RWPE1 (cell line): Measurements from ENCODE around the gene KRIT1.

Experiments used
- CTCF ChIA-PET: fragments of 350-600 bp; sonication (Branson Sonifier 250); formaldehyde crosslinking; extraction: SDS; loops from one replicate; lab custom pipeline; 2021; lab: Yijun Ruan, JAX
- POLR2A ChIA-PET: fragments of 400-600 bp; formaldehyde crosslinking; extraction: SDS; loops from one replicate; lab custom pipeline; 2020; ENCODE audit warnings: antibody characterized with exemption; ENCODE audit not compliant: low non-redundant PET; lab: Yijun Ruan, JAX
- DNase-seq: peaks from one replicate; pipeline ENCODE4 v3.0.0; 2012; ENCODE audit warnings: low spot score
- H3K27ac ChIP-seq: fragments of 450-650 bp; 2 replicates; pipeline ENCODE4 v1.5.1; 2017
- TF ChIP-seq, protein P1 (sequence below): fragments of 450-650 bp; conservative IDR thresholded peaks from 2 replicates; pipeline ENCODE4 v1.5.1; 2017; ENCODE audit warnings: low read depth, mild to moderate bottlenecking

Gene KRIT1

DNA sequence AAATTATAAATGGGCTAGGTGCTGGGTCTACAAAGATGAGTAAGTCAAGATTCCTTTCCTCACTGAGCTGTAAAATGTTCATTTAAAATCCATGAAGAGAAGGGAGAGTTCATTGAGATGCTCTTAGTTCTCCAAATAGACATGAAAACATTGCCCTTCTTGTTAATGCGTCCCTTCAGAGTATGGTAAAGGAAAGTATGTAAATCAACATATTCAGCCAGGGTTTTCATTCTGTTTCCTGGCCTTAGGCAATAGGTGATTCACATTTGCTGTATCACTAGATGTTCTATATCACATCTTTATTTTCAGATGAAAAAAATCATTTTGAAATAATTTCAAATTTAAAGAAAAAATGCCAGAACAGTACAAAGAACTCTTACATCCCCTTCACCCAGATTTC is 5.5 kb upstream of the KRIT1 start:
- TF ChIP-seq, protein P1, sequence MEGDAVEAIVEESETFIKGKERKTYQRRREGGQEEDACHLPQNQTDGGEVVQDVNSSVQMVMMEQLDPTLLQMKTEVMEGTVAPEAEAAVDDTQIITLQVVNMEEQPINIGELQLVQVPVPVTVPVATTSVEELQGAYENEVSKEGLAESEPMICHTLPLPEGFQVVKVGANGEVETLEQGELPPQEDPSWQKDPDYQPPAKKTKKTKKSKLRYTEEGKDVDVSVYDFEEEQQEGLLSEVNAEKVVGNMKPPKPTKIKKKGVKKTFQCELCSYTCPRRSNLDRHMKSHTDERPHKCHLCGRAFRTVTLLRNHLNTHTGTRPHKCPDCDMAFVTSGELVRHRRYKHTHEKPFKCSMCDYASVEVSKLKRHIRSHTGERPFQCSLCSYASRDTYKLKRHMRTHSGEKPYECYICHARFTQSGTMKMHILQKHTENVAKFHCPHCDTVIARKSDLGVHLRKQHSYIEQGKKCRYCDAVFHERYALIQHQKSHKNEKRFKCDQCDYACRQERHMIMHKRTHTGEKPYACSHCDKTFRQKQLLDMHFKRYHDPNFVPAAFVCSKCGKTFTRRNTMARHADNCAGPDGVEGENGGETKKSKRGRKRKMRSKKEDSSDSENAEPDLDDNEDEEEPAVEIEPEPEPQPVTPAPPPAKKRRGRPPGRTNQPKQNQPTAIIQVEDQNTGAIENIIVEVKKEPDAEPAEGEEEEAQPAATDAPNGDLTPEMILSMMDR: no peak
- H3K27ac ChIP-seq: no peak overlapping the region
- DNase-seq: no peak
- ChIA-PET POLR2A (no interaction called here), CTCF (no interaction called here)

DNA sequence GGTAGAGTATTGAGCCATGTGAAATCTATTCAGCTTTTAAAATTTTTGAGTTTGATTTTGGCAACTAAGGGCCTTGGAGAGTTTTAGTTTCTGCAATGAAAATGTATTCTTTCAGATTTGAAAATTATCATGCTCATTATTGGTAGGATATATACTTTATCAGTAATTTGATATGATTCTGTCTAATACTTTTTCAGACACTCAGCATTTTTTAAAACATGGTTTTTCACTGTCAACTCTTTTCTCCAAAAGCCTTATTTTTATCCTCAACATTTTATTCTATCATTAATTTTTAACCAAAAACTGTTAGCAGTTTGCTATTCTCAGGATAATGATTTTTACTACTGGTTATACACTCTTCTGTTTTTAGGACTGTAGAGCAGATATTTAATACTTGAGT is 4.9 kb upstream of the KRIT1 start:
- no peak for DNase-seq
- ChIA-PET POLR2A (no interaction called here), CTCF (no interaction called here)
- no peak overlapping the region for H3K27ac ChIP-seq
- TF ChIP-seq, protein P1: no peak

DNA sequence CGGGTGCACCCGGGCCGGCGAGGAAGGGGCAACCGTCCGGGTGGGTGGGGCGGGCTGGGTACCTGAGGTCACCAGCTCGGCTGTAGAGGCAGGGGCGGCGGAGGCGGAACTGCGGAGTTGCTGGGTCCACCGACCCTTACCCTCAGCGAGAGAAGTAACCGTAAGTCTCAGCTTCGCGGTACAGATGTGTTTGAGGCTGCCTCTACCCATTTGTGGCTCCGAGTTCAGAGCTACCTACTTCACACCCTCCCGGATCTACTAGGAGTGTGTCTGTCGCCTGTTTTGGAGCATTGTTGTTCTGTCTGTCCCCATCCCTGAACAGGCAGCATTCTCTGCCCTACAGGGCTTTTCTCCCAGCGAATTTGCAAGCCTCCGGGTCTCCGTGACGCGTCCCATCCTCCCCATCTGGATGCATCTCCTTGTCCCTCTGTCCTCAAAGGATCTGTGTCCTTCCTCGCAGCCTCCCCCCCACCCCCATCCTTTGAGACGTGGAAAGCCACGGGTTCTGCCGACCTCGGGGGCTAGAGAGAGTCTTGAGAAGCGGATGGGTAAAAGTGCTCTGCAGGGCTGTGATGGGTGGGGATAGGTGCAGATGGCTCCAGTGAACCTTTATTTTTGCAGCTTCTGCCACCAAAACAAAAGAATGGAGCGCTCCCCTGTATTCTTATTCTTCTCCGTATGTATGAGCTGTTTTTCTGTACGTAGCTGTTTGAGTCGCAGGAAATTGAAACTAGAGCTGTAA is 817 bp upstream of the KRIT1 start:
- peak overlapping the region; percentile 92 for H3K27ac ChIP-seq
- TF ChIP-seq, protein P1: no peak
- ChIA-PET CTCF (no interaction called here), POLR2A (interaction anchor here (0.9 to 1.2 kb wide), 2 partner anchors 112 to 282 kb away, joined by 3 read pairs; partner anchors contain the start of genes CYP51A1, PEX1 and RBM48)
- peak; percentile 31 for DNase-seq

DNA sequence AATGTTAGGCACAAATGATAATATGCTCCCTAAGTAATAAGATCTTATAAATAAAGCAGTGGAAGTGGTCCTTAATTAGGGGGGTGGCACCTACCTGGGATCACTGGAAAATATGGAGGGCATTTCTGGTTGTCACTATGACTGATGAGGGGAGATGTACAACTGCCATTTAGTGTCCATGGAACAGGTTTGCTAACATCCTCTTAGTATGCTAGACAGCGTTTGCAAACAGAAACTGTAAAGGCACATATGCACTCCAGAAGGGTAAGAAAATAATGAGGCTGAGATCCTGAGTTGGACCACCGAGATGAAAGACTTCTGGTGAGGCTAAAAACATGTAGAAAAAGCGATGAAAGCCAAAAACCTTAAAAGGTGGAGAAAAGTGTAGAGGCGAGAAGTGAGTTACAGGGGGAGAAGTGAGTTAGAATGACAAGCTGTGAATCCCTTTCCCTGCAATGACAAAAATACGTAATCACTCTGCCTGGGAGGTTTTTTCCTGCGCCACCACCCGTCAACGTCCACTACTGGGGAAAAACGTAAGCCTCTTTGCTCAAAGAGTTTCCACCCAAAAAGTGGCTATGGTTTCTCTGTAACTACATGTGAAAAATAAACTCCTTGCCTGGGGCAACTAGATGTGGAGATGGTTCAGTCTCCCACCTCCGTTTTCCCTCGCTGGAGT is 767 bp downstream of the KRIT1 start:
- ChIA-PET POLR2A (interaction anchor here (0.7 to 1.2 kb wide), 2 partner anchors 15 to 284 kb away, joined by 3 read pairs; partner anchors contain the start of genes PEX1 and RBM48), CTCF (interaction anchor here (0.5 to 0.7 kb wide), 4 partner anchors 33 to 249 kb away, joined by 3 to 8 read pairs (median 4); no protein-coding TSS in a partner anchor)
- TF ChIP-seq, protein P1: no peak
- no peak for DNase-seq
- peak overlapping the region; percentile 92 for H3K27ac ChIP-seq

DNA sequence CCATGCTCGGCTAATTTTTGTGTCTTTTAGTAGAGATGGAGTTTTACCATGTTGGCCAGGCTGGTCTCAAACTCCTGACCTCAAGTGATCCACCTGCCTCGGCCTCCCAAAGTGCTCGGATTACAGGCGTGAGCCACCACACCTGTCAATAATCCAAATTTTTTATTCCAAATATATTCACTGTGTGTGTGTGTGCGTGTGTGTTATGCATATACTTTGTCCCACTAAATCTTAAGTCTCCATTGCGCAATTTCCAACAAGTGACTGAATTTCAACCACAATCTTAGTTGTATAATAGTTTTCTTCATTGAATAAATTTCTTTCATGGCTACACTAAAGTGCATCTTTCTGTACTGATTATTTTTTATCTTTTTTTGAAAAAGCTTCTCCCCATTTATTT is 2.7 kb downstream of the KRIT1 start:
- no peak for DNase-seq
- ChIA-PET POLR2A (no interaction called here), CTCF (interaction anchor here (0.6 to 0.7 kb wide), 4 partner anchors 8 to 109 kb away, joined by 3 to 6 read pairs (median 3); no protein-coding TSS in a partner anchor)
- TF ChIP-seq, protein P1: no peak
- no peak overlapping the region for H3K27ac ChIP-seq

DNA sequence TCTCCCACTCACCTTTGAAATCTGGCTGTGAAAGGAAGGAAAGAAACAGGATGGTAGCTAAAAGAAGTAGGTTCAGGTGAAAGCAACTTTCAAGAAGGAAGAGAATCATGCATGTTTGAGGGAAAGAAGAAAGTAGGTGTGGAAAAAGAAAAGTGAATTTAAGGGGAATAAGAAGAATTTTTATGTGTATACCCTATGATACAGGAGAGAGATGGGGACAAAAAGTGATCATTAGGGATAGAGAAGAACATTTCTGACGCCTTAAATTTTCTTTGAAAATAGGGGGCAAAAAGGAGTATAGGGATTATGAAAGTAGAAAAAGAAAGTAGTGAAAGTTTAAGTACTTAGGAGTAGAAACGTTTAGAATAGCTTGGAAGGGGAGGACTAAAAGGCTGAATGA is 15.2 kb downstream of the KRIT1 start:
- POLR2A ChIA-PET: interaction anchor here (1.0 kb wide), 1 partner anchor 15 kb away, joined by 3 read pairs; no protein-coding TSS in a partner anchor
- TF ChIP-seq, protein P1: no peak

More for the DNA sequence above, 15.2 kb downstream of the KRIT1 start:
- H3K27ac ChIP-seq: no peak overlapping the region
- DNase-seq: no peak
- CTCF ChIA-PET: no interaction called here
